GM12872 (cell line): ENCODE results near the gene ENG.

Experiments used
- CTCF ChIP-seq: IDR thresholded peaks from 3 replicates; pipeline ENCODE4 v1.5.1; 2011; ENCODE audit warnings: low read depth, mild to moderate bottlenecking, low read length, moderate library complexity; ENCODE audit not compliant: insufficient read depth

Gene ENG

GRCh38 chr9:127828262-127829031 is 26.0 kb downstream of the ENG start:
- TF ChIP-seq CTCF = no peak

- TF ChIP-seq CTCF = no peak
These were observed 28.1 kb downstream of the ENG start for GRCh38 chr9:127826253-127826913.

- TF ChIP-seq CTCF = peak; percentile 48
These were observed 29.0 kb downstream of the ENG start for GRCh38 chr9:127825319-127826051.

- TF ChIP-seq CTCF = no peak
These were observed 32.4 kb downstream of the ENG start for GRCh38 chr9:127822108-127822507.

- no peak for TF ChIP-seq CTCF
These were observed 35.9 kb downstream of the ENG start for GRCh38 chr9:127818574-127818973.

- no peak for TF ChIP-seq CTCF
These were observed 36.5 kb downstream of the ENG start for GRCh38 chr9:127817881-127818434.

- no peak for TF ChIP-seq CTCF
These were observed 37.7 kb downstream of the ENG start for GRCh38 chr9:127816728-127817127.
